GM12878 (cell line): ENCODE results near the gene CLDN15. TPM values are rescaled to one million over a fixed set of nuclear protein-coding genes. Genes with fewer than 3 reads are reported as not detected.

Source experiments
- ATAC-seq: fragments of 200-7000 bp; cut with Tn5 transposase; 3 replicates; pipeline ENCODE4 v1.9.1; 2020; ENCODE audit warnings: mild to moderate bottlenecking, moderate library complexity
- BruUV-seq: library from RNA; stranded (reverse); fragments of 400-500 nt; replicated peaks from 2 replicates; lab custom pipeline; 2021; lab: Mats Ljungman, UMichigan
- CTCF ChIA-PET: fragments of 300-600 bp; sonication (Branson Sonifier 250); formaldehyde crosslinking; extraction: SDS; loops from one replicate; lab custom pipeline; 2021; ENCODE audit warnings: inconsistent platforms; lab: Yijun Ruan, JAX
- POLR2A ChIA-PET: fragments of 350-600 bp; formaldehyde crosslinking; extraction: SDS; loops from one replicate; lab custom pipeline; 2021; ENCODE audit warnings: inconsistent platforms; lab: Charles Lee
- RAD21 ChIA-PET: fragments of 300-600 bp; sonication (Branson Sonifier 250); formaldehyde crosslinking; loops from one replicate; lab custom pipeline; 2023; ENCODE audit warnings: antibody characterized with exemption; ENCODE audit not compliant: unreplicated experiment; lab: Charles Lee
- SMC1A ChIA-PET: fragments of 300-600 bp; sonication (Branson Sonifier 250); formaldehyde crosslinking; loops from one replicate; lab custom pipeline; 2023; ENCODE audit not compliant: unreplicated experiment, uncharacterized antibody; lab: Charles Lee
- DNase-seq: peaks from one replicate; pipeline ENCODE4 v3.0.0-alpha.2; 2011; ENCODE audit warnings: low read depth, low spot score
- FAIRE-seq: peaks from 3 replicates; lab custom pipeline; 2011; peaks lifted over from hg19 to GRCh38; lab: Jason Lieb, UNC
- H2AFZ ChIP-seq: 2 replicates; pipeline ENCODE4 v1.6.0; 2011; ENCODE audit warnings: low read depth, low read length, control low read depth; ENCODE audit not compliant: control insufficient read depth
- H3K27ac ChIP-seq: 2 replicates; pipeline ENCODE4 v1.5.1; 2011; ENCODE audit warnings: control low read depth; ENCODE audit not compliant: control insufficient read depth, insufficient read depth
- H3K27me3 ChIP-seq, 2 experiments: replicated peaks in 1 of 2; 2 replicates each; pipeline versions ENCODE4 v1.6.0 to v1.6.1; 2011; ENCODE audit warnings: low read length in 1 of 2; ENCODE audit not compliant: control insufficient read depth in 2 of 2, insufficient read depth in 2 of 2
- H3K36me3 ChIP-seq, 2 experiments: 2 replicates each; pipeline ENCODE4 v1.5.1; 2011; ENCODE audit warnings: low read length in 1 of 2; ENCODE audit not compliant: control insufficient read depth in 2 of 2, insufficient read depth in 2 of 2
- H3K4me1 ChIP-seq: 2 replicates; pipeline ENCODE4 v1.6.1; 2011; ENCODE audit warnings: mild to moderate bottlenecking, low read length, moderate library complexity, mixed read lengths; ENCODE audit not compliant: control insufficient read depth, insufficient read depth
- H3K4me2 ChIP-seq: 2 replicates; pipeline ENCODE4 v1.6.0; 2011; ENCODE audit warnings: control low read depth; ENCODE audit not compliant: control insufficient read depth, insufficient read depth
- H3K4me3 ChIP-seq: fragments of 200-600 bp; sonication (generic); 2 replicates; pipeline ENCODE4 v1.5.1; 2016
- H3K79me2 ChIP-seq: 2 replicates; pipeline ENCODE4 v1.6.0; 2011; ENCODE audit warnings: low read length; ENCODE audit not compliant: control insufficient read depth, insufficient read depth
- H3K9ac ChIP-seq: 2 replicates; pipeline ENCODE4 v1.8.0; 2011; ENCODE audit warnings: low read length, control low read depth, mixed read lengths; ENCODE audit not compliant: control insufficient read depth, insufficient read depth
- H3K9me3 ChIP-seq: replicated peaks from 3 replicates; pipeline ENCODE4 v1.5.1; 2011; ENCODE audit warnings: mild to moderate bottlenecking, low read length; ENCODE audit not compliant: control insufficient read depth, insufficient read depth
- H4K20me1 ChIP-seq: 2 replicates; pipeline ENCODE4 v1.6.0; 2011; ENCODE audit not compliant: control insufficient read depth, insufficient read depth
- BRCA1 ChIP-seq: IDR thresholded peaks from 2 replicates; pipeline ENCODE4 v1.6.1; 2011; ENCODE audit warnings: low read depth, low read length, improper control_type of control experiment
- CTCF ChIP-seq, 3 experiments: IDR thresholded peaks in 2 of 3; conservative IDR thresholded peaks in 1 of 3; 2 replicates each; pipeline ENCODE4 v1.5.1; 2011; ENCODE audit warnings: low read depth in 3 of 3, low read length in 3 of 3, mild to moderate bottlenecking in 3 of 3, control low read depth in 2 of 3, moderate library complexity in 2 of 3, inconsistent platforms in 1 of 3, mixed read lengths in 1 of 3; ENCODE audit not compliant: control insufficient read depth in 2 of 3, insufficient read depth in 1 of 3; ENCODE audit errors: extremely low read depth in 1 of 3
- DPF2 ChIP-seq: fragments of 450-650 bp; IDR thresholded peaks from 2 replicates; pipeline ENCODE4 v1.6.1; 2017; ENCODE audit warnings: mild to moderate bottlenecking
- E2F8 ChIP-seq: fragments of 450-650 bp; IDR thresholded peaks from 2 replicates; pipeline ENCODE4 v1.6.1; 2018; ENCODE audit warnings: mild to moderate bottlenecking, low read depth, moderate library complexity; ENCODE audit not compliant: partially characterized antibody
- ESRRA ChIP-seq: IDR thresholded peaks from 2 replicates; pipeline ENCODE4 v1.6.1; 2012; ENCODE audit warnings: mild to moderate bottlenecking, low read length, improper control_type of control experiment
- HDAC2 ChIP-seq: fragments of 200-600 bp; sonication (generic); IDR thresholded peaks from 2 replicates; pipeline ENCODE4 v1.6.1; 2017
- KDM1A ChIP-seq: fragments of 200-600 bp; sonication (generic); IDR thresholded peaks from 2 replicates; pipeline ENCODE4 v1.6.1; 2016; ENCODE audit warnings: borderline replicate concordance
- MTA2 ChIP-seq: fragments of 450-650 bp; IDR thresholded peaks from 2 replicates; pipeline ENCODE4 v1.6.1; 2016; ENCODE audit warnings: low read depth, mild to moderate bottlenecking, moderate library complexity
- NFYB ChIP-seq: IDR thresholded peaks from 2 replicates; pipeline ENCODE4 v1.6.1; 2011; ENCODE audit warnings: low read depth, mild to moderate bottlenecking, low read length, improper control_type of control experiment, moderate library complexity; ENCODE audit not compliant: insufficient read depth
- NKRF ChIP-seq: fragments of 450-650 bp; conservative IDR thresholded peaks from 2 replicates; pipeline ENCODE4 v1.6.1; 2017; ENCODE audit warnings: mild to moderate bottlenecking, moderate library complexity
- NR2F1 ChIP-seq: fragments of 450-650 bp; conservative IDR thresholded peaks from 2 replicates; pipeline ENCODE4 v1.6.1; 2017; ENCODE audit warnings: mild to moderate bottlenecking
- RAD21 ChIP-seq: IDR thresholded peaks from 2 replicates; pipeline ENCODE4 v1.6.1; 2011; ENCODE audit warnings: mild to moderate bottlenecking, low read depth, low read length, moderate library complexity; ENCODE audit not compliant: insufficient read depth
- SIN3A ChIP-seq: IDR thresholded peaks from 2 replicates; pipeline ENCODE4 v1.6.1; 2012; ENCODE audit warnings: low read depth, low read length, improper control_type of control experiment
- SKIL ChIP-seq: fragments of 450-650 bp; IDR thresholded peaks from 2 replicates; pipeline ENCODE4 v1.6.1; 2017; ENCODE audit warnings: mild to moderate bottlenecking, low read depth, inconsistent platforms; ENCODE audit not compliant: poor library complexity, severe bottlenecking
- WGBS: methylation state at CpG from one replicate; pipeline ENCODE4 v1.1.6; 2016; ENCODE audit warnings: low lambda C conversion rate; ENCODE audit not compliant: insufficient replicate concordance, insufficient coverage; ENCODE audit errors: missing lambda C conversion rate; 5-methylcytosine and 5-hydroxymethylcytosine counted together
- in situ Hi-C: fragments of 300-500 bp; cut with MboI; formaldehyde crosslinking; loops from 9 replicates; pipeline ENCODE4 v1.14.3; 2018; ENCODE audit warnings: mixed read lengths
- intact Hi-C: fragments of 100-400 bp; cut with micrococcal nuclease; formaldehyde crosslinking; loops from one replicate; pipeline ENCODE4 v1.14.2; 2022; ENCODE audit not compliant: unreplicated experiment
- polyA plus RNA-seq, 11 experiments: library from polyadenylated mRNA; depleted of rRNA in 4 of 11; unstranded in 6 of 11; stranded (reverse) in 5 of 11; fragments of >200 nt; fragmentation: Nextera tagmentation in 4 of 11; fragmentation: Illumina TruSeq in 1 of 11; extraction: Ambion mirVana in 4 of 11; extraction: Trizol in 1 of 11; gene quantifications; 1 replicate in 1 of 11; 2 replicates in 10 of 11; pipeline versions ENCODE4 v1.2.1 to v1.2.3, GENCODE V29; 2011 to 2016; ENCODE audit warnings: inconsistent platforms in 2 of 11, missing spikeins in 2 of 11, low read depth in 1 of 11
- total RNA-seq, 4 experiments: library from RNA; depleted of rRNA in 3 of 4; stranded (reverse); fragments of >200 nt in 3 of 4; fragmentation: Illumina TruSeq in 1 of 4; extraction: Trizol in 1 of 4; gene quantifications; 2 replicates each; pipeline versions ENCODE4 v1.2.1 to v1.2.3, GENCODE V29; 2013 to 2021

Gene CLDN15
- total and polyA plus RNA-seq, 10 of the 15 experiments (the other 5 are each of a cell fraction or from before 2014, with no cell fraction given) = 0.47 to 15.0 (median 6.6) TPM

GRCh38 chr7:101198476-101198875 is 39.1 kb downstream of the CLDN15 start:
- no TSS peak for BruUV-seq
- Histone ChIP-seq H3K4me3 (no peak overlapping the region), H3K9me3 (no peaks in the 10 kb centered on the region), H3K27ac (no peak overlapping the region), H2AFZ (no peak overlapping the region), H3K79me2 (no peaks in the 10 kb centered on the region), H3K4me1 (no peaks in the 10 kb centered on the region; the same call in 1 of the 2 replicates), H3K27me3 (peaks cover 0 to 9% of the 10 kb centered on the region in 2 experiments; a peak in 2 of 4 replicates), H3K9ac (no peak overlapping the region), H3K36me3 (no peaks in the 10 kb centered on the region), H3K4me2 (no peak overlapping the region), H4K20me1 (no peaks in the 10 kb centered on the region)
- no peak for TF ChIP-seq BRCA1
- no peak for TF ChIP-seq KDM1A
- TF ChIP-seq HDAC2 = no peak
- TF ChIP-seq NR2F1 = no peak
- TF ChIP-seq CTCF (IDR thresholded peaks at IDR 0.05 in 2 of 3, conservative IDR thresholded peaks at IDR 0.05 in 1 of 3; ENCODE audit: control insufficient read depth in 2 of 3, extremely low read depth in 1 of 3, insufficient read depth in 1 of 3, low read depth in 3 of 3, low read length in 3 of 3) = no peak
- no peak for TF ChIP-seq NKRF
- TF ChIP-seq RAD21 = no peak
- no peak for TF ChIP-seq DPF2
- no peak for TF ChIP-seq ESRRA
- TF ChIP-seq SKIL = no peak
- TF ChIP-seq MTA2 = no peak
- no peak for TF ChIP-seq SIN3A
- no peak for TF ChIP-seq NFYB
- TF ChIP-seq E2F8 = no peak
- 51% methylated on average over 10 of the region's 14 CpGs for WGBS
- no peak for DNase-seq
- POLR2A ChIA-PET = no interaction called here
- SMC1A ChIA-PET = no interaction called here
- CTCF ChIA-PET = no interaction called here
- no peak for ATAC-seq
- in situ Hi-C loops (no loop called here), intact Hi-C loops (no loop called here)
- RAD21 ChIA-PET = no interaction called here
- FAIRE-seq = no peak
